Measurements from ENCODE around the gene MSMP. TPM values are rescaled to one million over a fixed set of nuclear protein-coding genes. Genes with fewer than 3 reads are reported as not detected.
A peak's percentile ranks its signal among the peaks of the same experiment; 100 is the strongest.

The MSMP gene
- total RNA-seq, 1 experiment from 2014 or later, result 4.2 TPM

GRCh38 chr9:35767458-35767857, 13.4 kb upstream of the MSMP start:
- Histone ChIP-seq H3K27ac (ENCODE audit: low read length) (no peak overlapping the region), H3K79me2 (ENCODE audit: low read length) (peaks cover 95% of the 10 kb centered on the region), H3K4me1 (ENCODE audit: low read length) (peaks cover 53% of the 10 kb centered on the region), H3K9me2 (replicated peaks; ENCODE audit: insufficient read depth, low read length) (no peaks in the 10 kb centered on the region), H3K4me2 (ENCODE audit: low read depth, low read length, poor library complexity, severe bottlenecking) (no peak overlapping the region), H3K9me3 (ENCODE audit: low read length) (no peaks in the 10 kb centered on the region), H3K4me3 (ENCODE audit: low read length) (no peak overlapping the region), H3K36me3 (ENCODE audit: insufficient read depth, low read length) (peaks cover 3% of the 10 kb centered on the region; the same call in 1 of the 2 replicates), H2AFZ (ENCODE audit: low read length) (no peak overlapping the region), H3K9ac (ENCODE audit: low read length) (no peak overlapping the region), H4K20me1 (ENCODE audit: insufficient read depth, low read depth, low read length) (no peaks in the 10 kb centered on the region), H3K27me3 (ENCODE audit: low read length) (no peaks in the 10 kb centered on the region)
- DNase-seq, result no peak

GRCh38 chr9:35766997-35767396, 12.9 kb upstream of the MSMP start:
- no peak overlapping the region for H3K4me3 ChIP-seq (ENCODE audit: low read length)
- H2AFZ ChIP-seq (ENCODE audit: low read length), result no peak overlapping the region
- H4K20me1 ChIP-seq (ENCODE audit: insufficient read depth, low read depth, low read length), result no peaks in the 10 kb centered on the region
- H3K27me3 ChIP-seq (ENCODE audit: low read length), result no peaks in the 10 kb centered on the region
- H3K27ac ChIP-seq (ENCODE audit: low read length), result no peak overlapping the region
- no peak overlapping the region for H3K4me2 ChIP-seq (ENCODE audit: low read depth, low read length, poor library complexity, severe bottlenecking)
- no peak overlapping the region for H3K9ac ChIP-seq (ENCODE audit: low read length)
- H3K9me3 ChIP-seq (ENCODE audit: low read length), result no peaks in the 10 kb centered on the region
- no peak for DNase-seq
- H3K4me1 ChIP-seq (ENCODE audit: low read length), result peaks cover 50% of the 10 kb centered on the region
- H3K36me3 ChIP-seq (ENCODE audit: insufficient read depth, low read length), result peaks cover 1% of the 10 kb centered on the region; the same call in 1 of the 2 replicates
- H3K79me2 ChIP-seq (ENCODE audit: low read length), result peaks cover 95% of the 10 kb centered on the region
- no peaks in the 10 kb centered on the region for H3K9me2 ChIP-seq (replicated peaks; ENCODE audit: insufficient read depth, low read length)

GRCh38 chr9:35763803-35764202, 9.7 kb upstream of the MSMP start:
- no peaks in the 10 kb centered on the region for H3K9me3 ChIP-seq (ENCODE audit: low read length)
- no peak overlapping the region for H3K27ac ChIP-seq (ENCODE audit: low read length)
- peaks cover 94% of the 10 kb centered on the region for H3K79me2 ChIP-seq (ENCODE audit: low read length)
- H3K4me2 ChIP-seq (ENCODE audit: low read depth, low read length, poor library complexity, severe bottlenecking), result no peak overlapping the region
- no peaks in the 10 kb centered on the region for H4K20me1 ChIP-seq (ENCODE audit: insufficient read depth, low read depth, low read length)
- no peak for DNase-seq
- H3K4me1 ChIP-seq (ENCODE audit: low read length), result peaks cover 27% of the 10 kb centered on the region
- H3K9me2 ChIP-seq (replicated peaks; ENCODE audit: insufficient read depth, low read length), result no peaks in the 10 kb centered on the region
- H3K4me3 ChIP-seq (ENCODE audit: low read length), result no peak overlapping the region
- H3K36me3 ChIP-seq (ENCODE audit: insufficient read depth, low read length), result peaks cover 7% of the 10 kb centered on the region; the same call in 1 of the 2 replicates
- no peaks in the 10 kb centered on the region for H3K27me3 ChIP-seq (ENCODE audit: low read length)
- no peak overlapping the region for H3K9ac ChIP-seq (ENCODE audit: low read length)
- no peak overlapping the region for H2AFZ ChIP-seq (ENCODE audit: low read length)

- peaks cover 33% of the 10 kb centered on the region for H3K4me1 ChIP-seq (ENCODE audit: low read length)
- peaks cover 7% of the 10 kb centered on the region; the same call in 1 of the 2 replicates for H3K36me3 ChIP-seq (ENCODE audit: insufficient read depth, low read length)
- no peaks in the 10 kb centered on the region for H3K27me3 ChIP-seq (ENCODE audit: low read length)
- no peak overlapping the region for H3K4me2 ChIP-seq (ENCODE audit: low read depth, low read length, poor library complexity, severe bottlenecking)
- no peaks in the 10 kb centered on the region for H3K9me2 ChIP-seq (replicated peaks; ENCODE audit: insufficient read depth, low read length)
- H3K79me2 ChIP-seq (ENCODE audit: low read length), result peaks cover 94% of the 10 kb centered on the region
- H3K4me3 ChIP-seq (ENCODE audit: low read length), result no peak overlapping the region
- no peak overlapping the region for H3K9ac ChIP-seq (ENCODE audit: low read length)
- H2AFZ ChIP-seq (ENCODE audit: low read length), result no peak overlapping the region
- no peak overlapping the region for H3K27ac ChIP-seq (ENCODE audit: low read length)
- H4K20me1 ChIP-seq (ENCODE audit: insufficient read depth, low read depth, low read length), result no peaks in the 10 kb centered on the region
- H3K9me3 ChIP-seq (ENCODE audit: low read length), result no peaks in the 10 kb centered on the region
- no peak for DNase-seq
Measured at GRCh38 chr9:35763181-35763580, 9.1 kb upstream of the MSMP start.

GRCh38 chr9:35760651-35761050, 6.6 kb upstream of the MSMP start:
- no peak overlapping the region for H3K4me2 ChIP-seq (ENCODE audit: low read depth, low read length, poor library complexity, severe bottlenecking)
- peaks cover 95% of the 10 kb centered on the region for H3K79me2 ChIP-seq (ENCODE audit: low read length)
- no peaks in the 10 kb centered on the region for H4K20me1 ChIP-seq (ENCODE audit: insufficient read depth, low read depth, low read length)

GRCh38 chr9:35759795-35760194, 5.7 kb upstream of the MSMP start:
- Histone ChIP-seq H3K4me2 (ENCODE audit: low read depth, low read length, poor library complexity, severe bottlenecking) (no peak overlapping the region), H2AFZ (ENCODE audit: low read length) (no peak overlapping the region), H3K9me3 (ENCODE audit: low read length) (no peaks in the 10 kb centered on the region), H3K79me2 (ENCODE audit: low read length) (peaks cover 89% of the 10 kb centered on the region), H3K27ac (ENCODE audit: low read length) (no peak overlapping the region), H3K4me3 (ENCODE audit: low read length) (no peak overlapping the region), H3K36me3 (ENCODE audit: insufficient read depth, low read length) (peaks cover 7% of the 10 kb centered on the region; the same call in 1 of the 2 replicates), H3K4me1 (ENCODE audit: low read length) (peaks cover 28% of the 10 kb centered on the region), H3K9ac (ENCODE audit: low read length) (no peak overlapping the region), H4K20me1 (ENCODE audit: insufficient read depth, low read depth, low read length) (no peaks in the 10 kb centered on the region), H3K27me3 (ENCODE audit: low read length) (no peaks in the 10 kb centered on the region), H3K9me2 (replicated peaks; ENCODE audit: insufficient read depth, low read length) (no peaks in the 10 kb centered on the region)
- DNase-seq, result no peak

More at GRCh38 chr9:35760651-35761050, 6.6 kb upstream of the MSMP start:
- Histone ChIP-seq H2AFZ (ENCODE audit: low read length) (no peak overlapping the region), H3K27ac (ENCODE audit: low read length) (no peak overlapping the region), H3K4me3 (ENCODE audit: low read length) (no peak overlapping the region), H3K9me3 (ENCODE audit: low read length) (no peaks in the 10 kb centered on the region), H3K36me3 (ENCODE audit: insufficient read depth, low read length) (peaks cover 7% of the 10 kb centered on the region; the same call in 1 of the 2 replicates), H3K9ac (ENCODE audit: low read length) (no peak overlapping the region), H3K4me1 (ENCODE audit: low read length) (peaks cover 30% of the 10 kb centered on the region), H3K27me3 (ENCODE audit: low read length) (no peaks in the 10 kb centered on the region), H3K9me2 (replicated peaks; ENCODE audit: insufficient read depth, low read length) (no peaks in the 10 kb centered on the region)
- no peak for DNase-seq

- no peak overlapping the region for H2AFZ ChIP-seq (ENCODE audit: low read length)
- DNase-seq, result no peak
- peak overlapping the region; percentile 92 for H3K27ac ChIP-seq (ENCODE audit: low read length)
- peaks cover 76% of the 10 kb centered on the region for H3K79me2 ChIP-seq (ENCODE audit: low read length)
- no peaks in the 10 kb centered on the region for H4K20me1 ChIP-seq (ENCODE audit: insufficient read depth, low read depth, low read length)
- H3K36me3 ChIP-seq (ENCODE audit: insufficient read depth, low read length), result peaks cover 7% of the 10 kb centered on the region; the same call in 1 of the 2 replicates
- no peaks in the 10 kb centered on the region for H3K9me3 ChIP-seq (ENCODE audit: low read length)
- H3K4me3 ChIP-seq (ENCODE audit: low read length), result peak overlapping the region; percentile 87
- H3K4me1 ChIP-seq (ENCODE audit: low read length), result peaks cover 28% of the 10 kb centered on the region
- H3K9ac ChIP-seq (ENCODE audit: low read length), result peak overlapping the region; percentile 92
- no peaks in the 10 kb centered on the region for H3K9me2 ChIP-seq (replicated peaks; ENCODE audit: insufficient read depth, low read length)
- H3K4me2 ChIP-seq (ENCODE audit: low read depth, low read length, poor library complexity, severe bottlenecking), result peak overlapping the region; percentile 78
- no peaks in the 10 kb centered on the region for H3K27me3 ChIP-seq (ENCODE audit: low read length)
Measured at GRCh38 chr9:35758475-35759050, 4.5 kb upstream of the MSMP start.

GRCh38 chr9:35757892-35758275, 3.8 kb upstream of the MSMP start:
- Histone ChIP-seq H3K27me3 (ENCODE audit: low read length) (no peaks in the 10 kb centered on the region), H3K4me2 (ENCODE audit: low read depth, low read length, poor library complexity, severe bottlenecking) (peak overlapping the region; percentile 78), H3K4me1 (ENCODE audit: low read length) (peaks cover 28% of the 10 kb centered on the region), H3K9me2 (replicated peaks; ENCODE audit: insufficient read depth, low read length) (no peaks in the 10 kb centered on the region), H3K36me3 (ENCODE audit: insufficient read depth, low read length) (peaks cover 7% of the 10 kb centered on the region; the same call in 1 of the 2 replicates), H3K4me3 (ENCODE audit: low read length) (peak overlapping the region; percentile 87), H2AFZ (ENCODE audit: low read length) (no peak overlapping the region), H4K20me1 (ENCODE audit: insufficient read depth, low read depth, low read length) (no peaks in the 10 kb centered on the region), H3K9ac (ENCODE audit: low read length) (peak overlapping the region; percentile 92), H3K9me3 (ENCODE audit: low read length) (no peaks in the 10 kb centered on the region), H3K27ac (ENCODE audit: low read length) (peak overlapping the region; percentile 92), H3K79me2 (ENCODE audit: low read length) (peaks cover 70% of the 10 kb centered on the region)
- DNase-seq, result no peak
